NCI-H146 treated with DMSO at 0.1 percent for 48 hours (cell line): ENCODE measurements around the gene COQ10B.
A peak's percentile ranks its signal among the peaks of the same experiment; 100 is the strongest.
"Not testable (repeated sequence)": the region's sequence is repeated elsewhere in the genome, so short reads cannot be mapped to it uniquely, and the experiment has no call there.

ENCODE experiments used
- DNase-seq: peaks from one replicate; lab custom pipeline; 2025; ENCODE audit not compliant: unreplicated experiment; lab: John Stamatoyannopoulos, UW

COQ10B gene

DNA sequence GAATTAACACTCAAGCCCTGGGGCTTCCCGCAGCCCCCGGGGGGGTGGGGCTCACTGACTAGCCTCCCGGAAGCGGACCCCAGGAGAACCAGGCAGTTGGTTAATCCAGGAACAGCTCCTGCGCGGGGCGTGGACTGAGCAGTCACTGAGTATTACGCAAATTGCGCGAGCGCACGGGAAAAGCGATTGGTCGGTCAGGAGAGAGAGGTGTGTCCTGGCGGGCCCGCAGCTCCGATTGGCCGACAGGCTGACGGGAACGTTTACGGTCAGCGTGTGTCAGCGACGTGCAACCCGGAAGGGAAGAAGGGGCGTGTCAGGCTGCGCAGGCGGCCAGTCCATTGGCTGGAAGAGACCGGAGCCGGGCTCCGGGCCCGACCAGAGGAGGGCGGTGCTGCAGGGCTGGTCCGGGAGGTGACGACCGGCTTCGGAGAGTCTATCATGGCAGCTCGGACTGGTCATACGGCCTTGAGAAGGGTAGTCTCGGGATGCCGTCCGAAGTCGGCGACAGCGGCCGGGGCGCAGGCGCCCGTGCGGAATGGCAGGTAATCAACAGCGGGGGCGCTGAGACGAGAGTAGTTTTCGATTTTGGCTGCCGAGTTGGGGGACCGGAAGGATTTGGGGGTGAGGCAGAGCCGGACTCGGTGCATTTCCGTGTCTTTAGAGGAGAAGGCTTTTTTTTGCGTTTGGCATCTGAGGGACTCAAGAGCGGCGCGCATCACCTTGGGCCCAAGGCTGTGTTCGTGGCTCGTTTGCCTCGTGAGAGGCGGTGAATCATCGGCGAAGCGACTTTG, at the start of gene COQ10B:
Gene COQ10B, plus strand, starts transcription at position 430 of the 791 bp plus-strand sequence. Its CDS starts 9 bp downstream, at position 439.
- DNase-seq, result peak; percentile 94

DNA sequence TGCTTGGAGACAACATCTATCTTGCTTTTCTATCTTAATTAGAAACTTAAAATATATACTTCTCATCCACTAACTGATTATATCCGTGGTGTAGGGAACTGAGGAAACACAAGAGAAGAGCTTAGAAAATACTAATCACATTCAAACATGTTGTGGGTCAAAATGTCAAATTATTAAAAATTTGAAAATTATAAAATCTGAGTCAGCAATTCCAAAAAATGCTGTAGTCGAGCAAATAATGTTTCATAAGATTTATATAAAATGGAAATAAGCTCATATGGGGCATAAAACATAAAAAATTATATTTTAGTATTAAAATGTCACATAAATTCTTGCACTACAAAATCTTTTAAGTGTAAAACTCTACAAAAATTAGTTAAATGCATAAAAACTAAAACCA, 47.8 kb upstream of the COQ10B start:
- DNase-seq, result no peak

DNA sequence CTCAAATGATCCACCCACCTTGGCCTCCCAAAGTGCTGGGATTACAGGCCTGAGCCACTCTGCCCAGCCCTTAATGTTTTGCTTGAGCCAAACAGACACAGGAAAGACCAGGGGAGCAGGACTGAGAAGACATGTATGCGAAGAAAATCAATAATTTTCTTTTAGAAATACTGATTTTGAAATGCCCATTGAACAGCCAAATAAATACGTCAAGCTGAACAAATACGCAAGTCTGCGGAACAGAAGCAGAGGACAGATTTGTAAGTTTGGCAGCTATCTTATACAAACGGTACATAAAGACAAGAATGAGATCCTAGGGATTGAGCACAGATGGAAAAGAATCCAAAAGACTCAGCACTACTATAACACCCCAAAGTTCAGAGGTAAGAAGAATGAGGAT, 39.3 kb upstream of the COQ10B start:
- DNase-seq, result no peak

DNA sequence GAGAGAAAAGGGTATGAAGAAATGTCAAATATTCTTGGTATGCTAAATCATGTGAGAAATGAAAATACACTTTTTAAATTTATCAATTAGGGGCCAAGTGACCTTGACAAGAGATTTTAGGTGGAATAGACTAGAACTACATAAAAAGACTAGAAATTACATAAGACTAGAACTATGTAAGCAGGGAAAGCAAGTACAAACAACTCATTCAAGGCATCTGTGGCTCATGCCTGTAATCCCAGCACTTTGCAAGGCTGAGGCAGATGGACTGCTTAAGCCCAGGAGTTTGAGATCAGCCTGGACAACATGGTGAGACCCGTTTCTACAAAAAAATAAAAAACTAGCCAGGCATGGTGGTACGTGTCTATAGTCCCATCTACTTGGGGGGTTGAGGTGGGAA, 38.8 kb upstream of the COQ10B start:
- DNase-seq, result no peak

DNA sequence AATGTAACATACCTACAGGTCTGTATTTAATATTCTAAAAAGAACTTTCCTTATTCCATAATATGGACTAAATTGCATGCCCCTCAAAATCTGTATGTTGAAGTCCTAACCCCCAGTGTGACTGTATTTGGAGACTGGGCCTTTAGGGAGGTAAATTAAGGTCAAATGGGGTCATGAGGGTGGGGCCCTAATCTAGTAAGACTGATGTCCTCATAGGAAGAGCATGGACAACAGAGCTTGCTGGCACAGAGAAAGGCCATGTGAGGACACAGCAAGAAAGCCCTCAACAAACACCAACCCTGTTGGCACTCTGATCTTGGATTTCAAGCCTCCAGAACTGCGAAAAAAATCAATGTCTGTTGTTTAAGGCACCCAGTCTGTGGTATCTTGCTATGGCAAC, 37.1 kb upstream of the COQ10B start:
- no peak for DNase-seq

DNA sequence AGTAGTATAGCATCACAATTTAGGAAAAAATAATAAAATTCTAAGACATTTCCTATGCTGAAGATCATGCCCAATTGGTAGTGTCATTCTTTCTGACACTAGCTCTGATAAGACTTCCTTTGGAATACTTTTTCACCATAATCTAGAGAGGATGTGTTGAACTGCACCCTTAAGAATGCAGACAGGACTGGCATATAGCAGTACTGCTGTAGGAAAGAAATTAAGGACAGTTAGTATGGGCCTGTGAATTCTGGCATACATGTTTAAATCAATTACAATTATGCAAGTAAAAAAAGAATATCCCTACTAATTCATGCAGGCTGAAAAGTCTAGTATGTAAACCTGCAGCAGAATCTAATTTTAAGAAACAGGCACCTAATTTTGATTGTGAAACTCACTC, 33.9 kb upstream of the COQ10B start:
- no peak for DNase-seq

DNA sequence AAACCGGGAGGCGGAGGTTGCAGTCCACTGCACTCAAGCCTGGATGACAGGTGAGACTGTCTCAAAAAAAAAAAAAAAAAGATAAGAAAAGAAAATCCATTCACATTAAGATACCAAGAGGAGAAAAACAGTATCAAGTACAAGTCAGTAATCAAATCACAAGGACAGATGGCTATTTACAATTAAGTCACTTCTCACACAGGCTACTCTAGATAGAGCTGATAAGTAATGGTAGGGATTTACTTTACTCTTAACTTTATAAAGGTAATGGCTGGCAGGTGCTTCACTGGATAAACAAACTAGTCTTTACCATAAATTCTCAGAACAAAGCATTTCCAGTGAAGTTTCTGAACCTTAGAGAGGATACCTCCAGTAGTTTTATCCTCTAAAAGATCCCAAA, 30.0 kb upstream of the COQ10B start:
- no peak for DNase-seq

DNA sequence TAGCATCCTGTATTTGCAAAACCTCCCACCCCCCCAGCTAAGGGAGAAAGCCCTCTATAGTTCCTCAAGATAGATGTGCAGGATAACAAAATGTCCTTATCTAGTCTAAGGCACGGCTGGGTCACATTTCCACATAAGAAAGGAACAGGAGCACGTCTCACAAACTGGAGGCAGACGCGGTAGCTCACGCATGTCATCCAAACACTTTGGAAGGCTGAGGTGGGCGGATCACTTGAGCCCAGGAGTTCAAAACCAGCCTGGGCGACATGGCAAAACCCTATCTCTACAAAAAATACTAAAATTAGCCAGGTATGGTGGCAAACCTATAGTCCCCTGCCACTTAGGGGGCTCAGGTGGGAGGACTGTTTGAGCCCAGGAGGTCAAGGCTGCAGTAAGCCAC, 27.8 kb upstream of the COQ10B start:
- no peak for DNase-seq

DNA sequence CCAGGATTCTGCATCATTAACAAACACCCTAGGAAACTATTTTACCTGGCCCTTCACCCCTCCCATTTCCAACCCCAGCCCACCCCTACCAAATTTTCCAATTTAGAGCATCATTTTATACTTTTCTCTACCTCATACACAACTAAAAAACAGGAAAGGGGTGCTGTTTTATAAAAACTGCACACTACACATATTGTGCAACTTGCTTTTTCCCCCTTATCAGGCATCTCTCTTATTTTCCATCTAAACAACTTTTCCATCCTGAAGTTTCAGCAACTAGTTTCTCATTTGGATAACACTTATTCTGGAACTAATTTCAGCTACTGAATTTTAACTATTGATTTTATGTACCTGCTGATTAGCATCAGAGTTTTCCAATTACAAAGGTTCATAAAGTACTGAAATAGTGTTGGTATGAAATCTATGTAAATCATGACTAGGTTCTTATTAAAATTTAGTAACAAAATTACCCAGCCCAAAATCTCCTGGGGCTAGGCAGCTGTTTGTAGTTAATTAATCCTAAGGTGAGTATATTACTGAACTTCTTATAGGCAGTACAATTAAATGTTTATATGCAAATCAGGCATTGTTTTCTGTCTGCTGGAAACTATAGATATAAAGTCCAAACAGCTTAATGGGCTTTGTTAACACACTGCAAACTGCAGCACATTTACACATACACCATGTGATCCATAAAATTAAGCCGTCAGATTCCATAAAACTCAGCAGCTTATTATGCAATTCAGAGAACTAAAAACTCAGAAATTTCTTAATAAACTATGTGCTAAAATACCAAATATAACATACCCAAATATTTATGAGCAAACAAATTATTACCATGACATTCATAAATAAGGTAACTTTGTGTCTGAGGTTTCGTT, 26.4 kb upstream of the COQ10B start:
- DNase-seq, result no peak

DNA sequence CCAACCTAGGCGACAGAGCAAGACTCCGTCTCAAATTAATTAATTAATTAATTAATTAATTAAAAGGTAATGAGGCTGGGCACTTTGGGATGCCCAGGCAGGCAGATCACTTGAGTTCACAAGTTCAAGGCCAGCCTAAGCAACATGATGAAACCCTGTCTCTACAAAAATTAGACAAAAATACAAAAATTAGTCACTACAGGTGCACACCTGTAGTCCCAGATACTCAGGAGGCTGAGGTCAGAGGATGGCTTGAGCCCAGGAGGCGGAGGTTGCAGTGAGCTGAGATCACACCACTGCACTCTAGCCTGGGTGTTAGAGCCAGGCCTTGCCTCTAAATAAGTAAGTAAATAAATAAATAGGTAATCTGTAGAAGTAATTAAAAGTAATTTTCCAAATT, 25.4 kb upstream of the COQ10B start:
- no peak for DNase-seq

DNA sequence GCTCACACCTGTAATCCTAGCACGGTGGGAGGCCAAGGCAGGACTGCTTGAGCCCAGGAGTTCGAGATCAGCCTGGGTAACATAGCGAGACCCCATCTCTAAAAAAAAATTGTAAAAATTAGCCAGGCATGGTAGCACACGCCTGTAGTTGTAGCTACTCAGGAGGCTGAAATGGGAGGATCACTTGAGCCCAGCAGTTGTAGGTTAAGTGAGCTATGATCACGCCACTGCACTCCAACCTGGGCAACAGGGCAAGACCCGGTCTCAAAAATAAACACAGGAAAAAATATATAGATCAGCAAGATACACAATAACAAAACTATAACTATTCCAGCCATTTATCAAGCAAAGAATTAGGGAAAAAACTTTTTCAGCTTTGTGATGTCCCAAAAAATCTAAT, 21.5 kb upstream of the COQ10B start:
- no peak for DNase-seq

DNA sequence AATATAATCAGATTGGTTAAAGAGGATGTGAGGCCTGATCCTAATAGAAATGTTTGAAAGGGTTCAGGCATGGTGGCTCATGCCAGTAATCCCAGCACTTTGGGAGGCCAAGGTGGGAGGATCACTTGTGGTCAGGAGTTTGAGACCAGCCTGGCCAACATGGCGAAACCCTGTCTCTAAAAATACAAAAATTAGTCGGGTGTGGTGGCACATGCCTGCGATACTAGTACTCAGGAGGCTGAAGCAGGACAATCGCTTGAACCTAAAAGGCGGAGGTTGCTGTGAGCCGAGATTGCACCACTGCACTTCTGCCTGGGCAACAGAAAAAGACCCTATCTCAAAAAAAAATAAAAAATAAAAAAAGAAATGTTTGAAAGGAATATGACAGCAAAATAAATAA, 20.8 kb upstream of the COQ10B start:
- DNase-seq, result not testable (repeated sequence)

DNA sequence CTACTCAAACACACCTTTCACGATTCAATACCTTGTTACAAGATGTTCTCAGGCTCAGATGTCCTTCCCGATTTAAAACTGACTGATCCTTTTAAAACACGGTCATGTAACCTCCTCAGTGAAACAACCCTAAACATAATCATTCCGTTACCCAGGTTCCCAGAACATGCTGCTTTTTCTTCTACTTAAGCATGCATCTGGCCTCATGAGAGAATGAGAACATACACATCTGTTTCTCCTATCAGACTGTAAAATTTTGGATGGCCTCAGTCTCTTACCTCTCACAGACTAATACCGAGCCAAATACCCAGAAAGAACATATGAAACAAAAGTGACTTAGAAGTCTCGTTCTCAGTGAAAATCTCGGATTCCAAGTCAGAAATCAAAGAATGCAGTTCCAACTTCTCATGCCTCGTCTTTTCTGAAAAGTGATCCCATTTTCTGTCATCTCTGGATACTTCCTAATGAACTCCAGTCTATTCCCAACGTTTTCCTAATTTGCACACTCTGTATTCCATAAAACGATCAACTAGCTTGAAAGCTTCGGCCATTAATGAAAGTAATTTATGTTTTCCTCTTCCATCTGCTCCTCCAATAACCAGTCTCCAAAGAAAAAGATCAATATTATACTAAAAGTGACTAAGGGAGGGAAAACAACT, 19.4 kb upstream of the COQ10B start:
- no peak for DNase-seq

DNA sequence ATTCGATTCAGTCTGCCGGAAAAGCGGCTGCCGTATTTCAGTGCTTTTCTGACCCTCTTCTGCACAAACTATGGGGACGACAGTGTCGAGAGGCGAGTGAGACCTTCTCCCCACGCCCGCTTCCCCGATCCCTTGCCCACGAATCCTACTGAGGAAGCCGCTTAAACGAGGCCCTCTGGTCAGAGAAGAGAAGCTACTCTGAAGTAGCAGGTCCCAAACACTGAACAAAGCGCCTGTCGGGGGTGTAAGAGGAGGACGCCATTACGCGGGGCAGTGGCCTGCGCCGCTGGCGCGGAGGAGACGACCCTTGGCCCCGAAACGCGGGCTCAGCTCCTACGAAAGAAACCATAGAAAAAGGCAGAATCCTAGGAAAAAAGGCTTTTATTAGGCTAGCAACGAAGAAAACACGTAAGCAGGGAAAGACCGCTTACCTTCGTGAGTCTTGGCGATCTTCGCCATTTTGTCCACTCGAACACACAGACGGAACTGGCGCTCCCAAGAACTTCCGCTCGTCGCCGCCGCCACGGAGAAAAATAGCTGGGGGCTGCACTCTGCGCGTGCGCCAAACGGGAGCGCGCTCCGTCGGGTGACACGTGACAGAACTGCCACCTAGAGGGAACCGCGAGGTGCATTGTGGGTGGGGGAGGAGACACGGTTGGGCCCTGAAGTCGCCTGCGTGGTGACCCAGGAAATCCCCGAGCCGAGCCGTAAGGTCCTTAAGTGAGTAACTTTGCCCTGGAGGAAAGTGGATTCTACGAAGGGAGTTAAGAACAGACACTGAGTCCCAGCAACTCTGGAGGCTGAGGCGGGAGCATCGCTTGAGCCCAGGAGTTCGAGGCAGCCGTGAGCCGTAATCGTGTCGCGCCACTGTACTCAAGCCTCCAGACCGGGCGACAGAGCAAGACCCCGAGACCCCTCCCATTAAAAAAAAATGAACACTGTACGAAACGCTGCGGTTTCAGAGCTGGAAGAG, 18.5 kb upstream of the COQ10B start, which contains the start of gene SF3B1:
Gene SF3B1, minus strand, starts transcription at position 488 of the 973 bp plus-strand sequence. Its CDS starts 29 bp downstream, at position 459.
- DNase-seq, result peak; percentile 89

DNA sequence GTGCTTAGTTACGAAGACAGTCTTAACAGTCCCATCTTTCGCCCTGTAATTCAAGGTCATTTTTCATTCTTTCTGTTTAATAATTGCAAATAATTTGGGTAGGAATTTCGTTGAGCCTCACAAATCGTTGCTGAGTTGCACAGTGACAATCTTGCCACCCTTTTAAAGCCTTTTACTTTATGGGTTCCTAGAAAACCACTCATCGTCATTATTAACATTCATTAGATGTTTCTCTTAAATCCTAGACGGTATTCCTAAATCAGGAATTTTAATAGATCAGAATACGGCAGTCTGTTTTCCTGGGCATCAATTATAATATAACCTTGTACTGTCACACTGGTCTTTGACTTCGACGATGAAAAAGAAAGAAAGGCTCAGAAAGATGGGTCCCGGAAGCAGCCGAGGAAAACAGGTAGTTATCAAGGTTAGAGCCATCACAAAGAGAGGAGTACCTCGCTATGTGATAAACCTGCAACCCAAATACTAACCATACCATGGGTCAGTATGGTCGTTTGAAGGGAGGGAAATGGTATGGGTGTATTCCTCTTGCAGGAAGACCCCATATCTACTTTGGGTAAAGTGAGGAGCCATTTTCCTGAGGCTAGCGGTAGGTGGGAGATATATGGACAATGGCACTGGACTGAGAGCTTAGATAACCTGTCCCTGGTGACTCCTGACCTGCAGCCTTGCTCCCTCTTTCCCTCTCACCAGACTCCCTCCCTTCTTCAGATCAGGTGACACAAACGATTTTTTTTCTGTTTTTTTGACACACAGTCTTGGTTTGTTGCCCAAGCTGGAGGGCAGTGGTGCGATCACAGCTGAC, 17.5 kb upstream of the COQ10B start:
- peak; percentile 6 for DNase-seq

DNA sequence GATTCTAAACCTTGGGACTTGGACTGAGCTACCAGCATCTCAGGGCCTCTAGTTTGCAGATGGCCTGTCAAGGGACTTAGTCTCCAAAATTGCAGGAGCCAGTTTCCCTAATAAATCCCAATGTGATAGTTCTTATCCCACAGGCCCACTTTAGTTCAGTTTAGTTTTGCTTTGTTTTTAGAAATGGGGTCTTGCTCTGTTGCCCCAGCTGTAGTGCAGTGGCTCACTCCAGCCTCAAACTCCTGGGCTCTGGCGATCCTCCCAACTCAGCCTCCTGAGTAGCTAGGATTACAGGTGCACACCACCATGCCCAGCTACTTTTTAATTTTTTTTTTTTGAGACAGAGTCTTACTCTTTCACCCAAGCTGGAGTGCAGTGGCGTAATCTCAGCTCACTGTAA, 16.0 kb upstream of the COQ10B start:
- no peak for DNase-seq

DNA sequence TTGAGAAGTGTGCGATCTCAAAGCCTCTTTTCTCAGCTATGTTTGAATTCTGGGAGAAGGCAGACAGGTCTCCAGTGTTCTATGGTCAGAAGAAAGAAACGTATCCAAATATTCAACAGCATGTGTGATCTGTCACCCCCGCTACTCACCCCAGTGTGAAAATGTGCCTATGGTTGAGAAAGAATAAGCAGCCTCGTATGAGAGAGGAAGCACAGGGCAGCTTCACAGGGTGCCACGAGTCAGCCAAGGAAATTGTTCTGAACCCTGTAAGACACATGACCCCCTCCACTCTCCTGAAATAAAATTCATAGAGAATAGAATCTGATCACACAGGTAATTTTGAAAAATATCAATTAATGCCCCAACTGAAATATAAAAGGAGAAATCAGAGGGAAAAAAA, 10.5 kb upstream of the COQ10B start:
- no peak for DNase-seq

DNA sequence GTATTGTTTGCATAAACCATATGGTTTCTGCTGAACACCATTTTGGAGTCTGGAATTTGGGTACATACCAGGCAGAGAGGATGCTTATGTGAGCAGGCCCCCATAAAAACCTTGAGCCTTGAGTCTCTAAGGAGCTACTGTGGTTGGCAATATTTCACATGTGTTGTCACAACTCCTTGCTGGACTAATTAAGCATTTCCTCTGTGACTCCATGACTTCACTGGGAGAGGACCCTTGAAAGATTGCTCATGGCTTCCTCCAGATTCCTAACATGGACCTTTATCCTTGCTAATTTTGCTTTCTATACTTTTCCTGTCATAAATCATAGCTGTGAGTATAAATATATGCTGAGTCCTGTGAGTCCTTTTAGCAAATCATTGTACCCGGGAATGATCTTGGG, 7.6 kb upstream of the COQ10B start:
- no peak for DNase-seq

DNA sequence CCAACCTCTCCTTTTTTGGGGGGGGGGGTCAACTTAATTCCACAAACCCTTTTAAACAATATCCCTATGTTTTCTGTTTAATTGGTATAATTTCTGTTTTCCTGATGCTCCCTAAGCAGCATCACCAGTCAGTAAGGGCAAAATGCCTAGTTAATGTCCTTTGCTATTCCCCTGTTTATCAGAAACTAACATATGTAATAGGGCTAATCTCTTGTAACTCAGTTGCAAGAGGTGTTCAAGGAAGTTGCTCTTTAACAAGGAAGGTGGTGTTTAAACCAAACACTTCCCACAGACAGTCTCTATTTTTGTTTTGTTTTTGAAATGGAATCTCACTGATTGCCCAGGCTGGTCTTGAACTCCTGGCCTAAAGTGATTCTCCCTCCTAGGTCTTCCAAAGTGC, 6.5 kb upstream of the COQ10B start:
- no peak for DNase-seq

DNA sequence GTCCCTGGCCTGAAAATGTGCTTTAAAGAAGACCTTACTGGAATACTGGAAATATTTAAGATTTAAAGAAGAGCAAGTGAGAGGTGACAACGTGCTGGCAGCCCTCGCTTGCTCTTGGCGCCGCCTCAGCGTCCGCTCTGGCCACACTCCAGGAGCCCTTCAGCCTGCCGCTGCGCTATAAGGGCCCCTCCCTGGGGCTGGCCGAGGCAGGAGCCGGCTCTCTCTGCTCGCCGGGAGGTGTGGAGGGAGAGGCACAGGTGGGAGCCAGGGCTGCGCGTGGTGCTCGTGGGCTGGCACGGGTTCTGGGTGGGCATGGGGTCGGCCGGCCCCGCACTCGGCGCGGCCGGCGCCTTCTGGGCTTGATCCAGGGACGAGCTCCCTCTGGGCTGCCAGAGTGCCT, 2.9 kb upstream of the COQ10B start:
- DNase-seq, result no peak
